Articular chondrocyte of knee joint (primary cell): ENCODE results near the gene POM121L2. TPM values are rescaled to one million over a fixed set of nuclear protein-coding genes. Genes with fewer than 3 reads are reported as not detected.

Source experiments
- total RNA-seq: library from RNA; depleted of rRNA; stranded (reverse); fragments of >200 nt; gene quantifications from 2 replicates; pipeline ENCODE4 v1.2.3, GENCODE V29; 2012

The POM121L2 gene
- total RNA-seq = not detected in 2 replicates

GRCh38 chr6:27312146-27312949 is at the start of gene POM121L2:
Gene POM121L2, minus strand, starts transcription at chr6:27312273. Its CDS starts 103 bp downstream, at chr6:27312170.

Other genes starting within 250 kb of the POM121L2 start
- not detected in 2 replicates for gene PRSS16, start 64.6 kb downstream of the POM121L2 start, total RNA-seq
- gene ZNF391, start 76.5 kb upstream of the POM121L2 start, total RNA-seq = 4.3 and 5.7 TPM in 2 replicates
- 8.5 and 11.6 TPM in 2 replicates for gene ZNF184, start 160.8 kb upstream of the POM121L2 start, total RNA-seq